SHP77 treated with DMSO at 0.1 percent for 48 hours (cell line): Measurements from ENCODE around the gene NAA20.

Experiments used
- DNase-seq: peaks from one replicate; lab custom pipeline; 2025; lab: John Stamatoyannopoulos, UW

NAA20 gene

GRCh38 chr20:20019123-20019522 lies 2.0 kb downstream of the NAA20 start:
- DNase-seq: no peak

GRCh38 chr20:20020908-20021307 lies 3.7 kb downstream of the NAA20 start:
- no peak for DNase-seq

GRCh38 chr20:20021835-20022234 lies 4.7 kb downstream of the NAA20 start:
- DNase-seq: no peak

DNA sequence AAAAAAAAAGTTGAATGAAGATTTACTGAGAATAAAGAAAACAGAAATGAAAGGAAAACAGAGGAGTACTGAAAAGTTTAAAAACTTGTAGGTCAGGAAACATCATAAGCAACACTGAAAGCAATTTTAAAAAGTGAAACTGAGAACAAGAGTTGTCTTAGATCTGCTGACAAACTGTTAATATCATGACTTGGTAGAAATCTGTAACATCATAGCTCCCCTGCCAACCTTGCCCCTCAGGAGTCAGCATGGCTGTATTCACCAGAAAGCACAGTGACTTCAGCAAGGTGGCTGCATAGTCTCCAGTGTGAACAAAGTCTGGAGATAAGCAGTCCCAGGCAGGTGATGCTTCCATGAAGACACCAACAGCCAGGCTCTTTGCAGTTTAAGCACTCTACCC lies 5.3 kb downstream of the NAA20 start:
- no peak for DNase-seq

GRCh38 chr20:20023395-20023794 lies 6.2 kb downstream of the NAA20 start:
- no peak for DNase-seq

DNA sequence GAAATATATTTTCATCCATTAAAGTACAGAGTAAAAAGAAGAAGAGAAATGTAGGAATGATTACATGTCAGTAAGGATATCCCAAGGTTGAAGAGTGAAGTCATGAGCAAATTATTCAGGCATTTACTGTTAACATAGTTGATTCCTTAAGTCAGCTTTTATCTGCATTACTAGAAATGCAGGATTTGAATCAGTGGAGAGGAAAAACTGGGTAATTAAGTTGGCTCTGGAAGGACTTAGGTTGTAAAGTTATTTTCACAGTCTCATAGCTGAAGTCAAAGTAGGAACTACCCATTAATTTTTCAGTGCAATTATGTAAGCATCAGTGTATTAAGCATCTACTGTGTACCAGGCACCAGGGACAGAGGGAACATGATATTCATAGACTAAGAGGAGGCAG lies 7.8 kb downstream of the NAA20 start:
- no peak for DNase-seq

- DNase-seq: no peak
Observed at GRCh38 chr20:20027284-20027683, 10.1 kb downstream of the NAA20 start.

- no peak for DNase-seq
Observed at GRCh38 chr20:20031790-20032189, 14.6 kb downstream of the NAA20 start.

- DNase-seq: no peak
Observed at GRCh38 chr20:20034486-20034885, 17.3 kb downstream of the NAA20 start.

- DNase-seq: no peak
Observed at GRCh38 chr20:20036756-20037155, 19.6 kb downstream of the NAA20 start.

DNA sequence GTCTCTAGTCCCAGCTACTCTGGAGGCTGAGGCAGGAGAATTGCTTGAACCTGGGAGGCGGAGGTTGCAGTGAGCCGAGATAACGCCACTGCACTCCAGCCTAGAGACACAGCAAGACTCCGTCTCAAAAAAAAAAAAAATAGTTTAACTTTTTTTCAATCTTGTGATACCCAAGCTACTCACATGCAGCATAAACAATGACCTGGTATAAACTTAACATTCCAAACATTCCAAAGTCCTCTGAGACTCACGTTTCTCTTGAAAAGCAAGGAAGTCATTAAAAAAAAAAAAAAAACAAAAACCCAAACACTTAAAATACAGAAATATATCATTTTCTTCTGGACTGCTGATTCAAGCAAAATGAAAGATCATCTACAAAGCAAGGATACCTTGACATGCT lies 20.8 kb downstream of the NAA20 start:
- DNase-seq: no peak

GRCh38 chr20:20038586-20038985 lies 21.4 kb downstream of the NAA20 start:
- DNase-seq: no peak

GRCh38 chr20:20039752-20040387 lies 22.7 kb downstream of the NAA20 start:
- DNase-seq: no peak

DNA sequence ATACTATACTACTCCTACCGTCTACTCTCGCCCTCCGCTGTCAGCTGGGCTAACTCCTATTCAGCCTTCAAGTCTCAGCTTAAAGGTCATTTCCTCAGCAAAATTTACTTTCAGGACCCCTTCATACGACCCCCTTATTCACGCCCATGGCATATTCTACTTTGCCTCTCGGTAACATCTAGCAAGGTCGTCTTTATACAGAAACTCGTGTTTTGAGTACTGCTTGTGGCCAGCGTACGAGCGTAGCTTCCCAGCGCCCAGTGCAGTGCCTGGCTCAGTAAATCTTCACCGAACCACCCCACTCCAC lies 34.6 kb downstream of the NAA20 start:
- no peak for DNase-seq

DNA sequence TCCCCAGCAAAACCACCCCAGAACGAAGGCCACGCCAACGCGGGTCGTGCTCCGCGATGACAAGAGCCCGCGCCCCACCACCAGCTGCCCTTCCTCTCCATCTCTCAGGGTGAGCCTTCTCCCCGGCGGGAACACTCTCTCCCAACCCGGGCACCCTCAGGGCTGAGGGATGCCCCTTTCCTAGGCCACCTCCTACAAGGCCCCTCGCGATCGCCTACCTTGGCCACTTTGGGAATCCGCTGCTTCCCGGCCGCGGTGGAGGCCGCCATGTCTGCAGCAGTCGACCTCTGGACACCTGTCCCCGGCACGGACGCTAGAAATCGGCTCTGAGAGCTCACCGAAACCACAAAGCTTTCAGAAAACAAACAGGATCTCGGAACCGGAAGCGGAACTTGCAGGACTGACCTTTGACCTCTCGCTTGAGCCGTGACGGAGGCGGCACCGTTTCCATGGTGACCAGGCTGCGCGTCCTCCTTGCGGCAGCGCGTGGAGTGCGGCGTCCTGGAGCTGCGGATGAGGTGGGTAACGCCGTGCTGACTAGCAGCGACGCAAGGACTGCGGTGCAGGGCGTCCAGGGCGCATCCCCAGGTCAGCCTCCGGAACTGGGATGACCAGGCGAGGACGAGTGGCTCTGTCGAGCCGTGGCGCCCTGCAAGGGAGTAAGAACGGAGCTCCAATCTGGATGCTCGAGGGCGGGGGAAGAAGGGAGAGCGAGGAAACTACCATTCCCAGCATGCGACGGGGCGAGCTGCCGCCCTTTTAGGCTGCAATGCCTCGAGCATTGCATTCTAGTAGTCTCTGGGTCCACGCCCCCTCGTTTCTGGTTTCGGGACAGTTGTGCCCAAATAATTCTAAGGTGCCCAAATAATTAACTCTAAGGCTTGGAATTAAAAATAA lies 35.2 kb downstream of the NAA20 start, which contains the start of the genes CFAP61 and CRNKL1:
Gene CFAP61 (plus strand): TSS at position 459 of the 897 bp plus-strand sequence. CDS start 4,122 bp downstream, outside the sequence.
Gene CRNKL1 (minus strand): TSS at position 393 of the 897 bp plus-strand sequence. CDS start 124 bp downstream, at position 269.
- peak; percentile 96 for DNase-seq

DNA sequence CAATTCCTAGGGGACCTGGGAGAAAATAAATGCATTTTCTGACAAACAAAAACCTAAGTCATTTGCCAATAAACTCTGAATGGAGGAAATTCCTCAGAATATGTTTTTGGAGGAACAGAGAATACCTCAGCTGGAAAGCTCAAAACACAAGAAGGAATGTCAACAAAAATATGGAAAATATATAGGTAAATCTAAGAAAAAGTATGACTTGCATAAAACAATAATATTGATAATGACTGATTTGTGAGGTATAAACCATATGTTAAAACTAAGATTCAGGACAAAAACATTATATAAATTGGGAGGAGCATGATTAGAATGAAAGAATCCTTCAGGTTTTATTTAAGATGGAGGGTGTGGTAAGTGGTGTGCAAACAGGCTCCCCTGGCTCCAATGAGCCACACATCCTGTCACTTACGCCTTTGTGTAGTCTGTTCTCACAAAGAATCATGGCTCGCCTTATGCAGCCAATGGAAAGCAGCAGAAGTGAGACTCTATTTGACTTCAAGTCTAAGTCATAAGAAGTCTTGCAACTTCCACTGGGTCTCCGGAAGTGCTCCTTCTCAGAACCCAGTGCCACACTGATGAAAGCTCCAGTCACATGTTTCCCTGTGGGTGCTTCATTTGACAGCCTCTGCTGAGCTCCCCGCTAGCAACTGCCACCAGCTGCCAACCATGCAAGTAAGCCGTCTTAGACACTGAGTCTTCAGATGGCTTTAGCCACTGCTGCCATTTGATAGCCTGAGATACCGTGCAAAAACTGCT lies 43.3 kb downstream of the NAA20 start:
- no peak for DNase-seq

DNA sequence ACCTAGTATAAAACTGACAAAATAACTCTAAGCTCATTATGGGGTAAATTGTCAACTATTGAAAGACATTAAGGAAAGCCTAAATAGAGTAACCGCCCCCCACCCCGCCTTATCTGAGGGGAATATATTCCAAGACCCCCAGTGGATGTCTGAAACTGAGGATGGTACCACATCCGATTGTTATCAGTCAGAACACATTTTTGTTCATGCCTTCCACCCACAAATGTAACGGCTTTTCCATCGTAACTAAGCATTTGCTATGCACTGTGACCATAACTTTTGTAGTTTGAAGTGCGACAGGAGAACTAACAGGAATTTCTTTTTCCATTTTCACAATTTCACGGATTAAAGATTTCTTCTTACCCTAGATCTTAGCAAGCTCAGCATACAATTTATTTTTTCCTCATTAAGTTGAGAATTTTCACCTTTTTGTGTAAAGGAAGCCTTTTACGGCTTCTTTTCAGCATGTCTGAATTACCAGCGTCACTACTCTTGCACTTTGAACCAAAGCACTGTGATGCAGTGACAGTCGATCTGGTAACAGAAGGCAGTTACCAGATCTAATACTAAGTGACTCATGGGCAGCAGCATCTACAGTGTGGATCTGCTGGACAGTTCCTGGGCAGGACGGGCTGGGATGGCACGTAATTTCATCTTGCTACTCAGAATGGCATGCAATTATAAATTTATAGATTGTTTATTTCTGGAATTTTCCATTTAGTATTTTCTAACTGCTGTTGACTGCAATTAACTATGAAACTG lies 47.0 kb downstream of the NAA20 start:
- no peak for DNase-seq

GRCh38 chr20:20065361-20065760 lies 48.2 kb downstream of the NAA20 start:
- no peak for DNase-seq

DNA sequence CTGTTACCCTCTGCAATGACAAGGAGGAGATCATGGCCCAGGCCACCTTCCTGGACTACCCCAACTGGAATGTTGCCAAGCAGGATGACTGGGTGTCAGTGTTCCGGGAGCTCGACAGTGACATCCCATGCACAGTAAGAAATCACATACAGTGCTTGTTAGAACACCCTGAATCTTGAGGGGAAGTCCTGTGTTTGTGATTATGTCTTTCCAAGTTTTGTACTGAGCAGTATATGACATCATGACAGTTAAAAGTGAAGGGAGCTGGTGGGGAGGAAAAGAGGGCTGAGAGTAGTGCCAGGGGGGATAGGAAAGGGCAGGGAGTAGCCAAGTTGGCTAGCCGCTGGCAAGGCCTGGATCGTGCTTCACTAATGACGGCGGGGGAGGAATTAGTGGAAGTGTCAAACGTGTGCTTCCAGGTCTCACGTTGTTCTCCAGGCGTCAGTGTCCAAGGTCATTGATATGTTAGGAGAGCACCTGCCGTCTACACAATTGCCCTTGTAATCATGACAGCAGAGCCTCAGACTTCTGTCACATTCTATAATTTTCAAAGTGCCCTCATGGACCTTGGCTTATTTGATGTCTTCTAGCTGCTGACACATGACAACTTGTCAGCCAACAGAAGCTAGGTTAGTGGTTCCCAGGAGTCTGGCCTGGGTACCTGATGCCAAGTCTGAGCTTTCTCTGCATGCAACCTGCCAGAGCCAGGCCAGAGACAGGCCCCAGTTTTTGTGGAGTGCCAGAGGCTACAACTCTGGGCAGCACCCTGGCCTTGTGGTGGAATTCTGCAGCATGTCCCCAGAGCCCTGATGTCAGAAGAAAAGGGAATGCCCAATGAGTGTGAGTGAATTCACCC lies 53.9 kb downstream of the NAA20 start:
- DNase-seq: peak; percentile 69

DNA sequence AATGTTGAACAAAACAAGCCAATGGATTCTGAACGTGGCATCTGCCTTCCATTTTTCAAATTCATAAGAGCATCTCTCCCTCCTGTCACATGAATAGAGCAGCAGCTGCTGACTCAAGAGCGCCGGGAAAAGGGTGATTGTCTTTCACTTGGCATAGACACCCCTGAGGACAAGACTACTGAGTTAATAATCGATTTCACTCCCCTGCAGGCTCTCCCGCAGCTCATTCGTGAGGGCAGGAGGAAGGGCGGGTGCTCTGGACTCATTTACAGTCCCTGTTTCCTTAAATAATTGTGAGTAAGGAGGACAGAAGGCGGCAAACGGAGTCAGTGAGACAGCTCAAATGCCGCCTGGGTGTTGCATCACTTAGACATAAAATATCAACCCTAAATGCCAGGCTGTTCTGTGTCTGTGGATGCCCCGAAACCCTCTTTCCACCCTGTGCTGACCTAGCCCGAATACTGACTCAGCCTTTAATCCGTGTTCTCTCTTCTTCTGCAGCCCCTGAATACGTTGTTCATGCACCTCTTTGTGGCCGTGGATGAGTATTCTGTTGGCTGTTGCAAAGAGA lies 56.7 kb downstream of the NAA20 start:
- DNase-seq: peak; percentile 87

- DNase-seq: no peak
Observed at GRCh38 chr20:20075032-20075431, 57.9 kb downstream of the NAA20 start.
